Medulla oblongata (tissue), 1 donor: ENCODE results near the gene RHOBTB1.

Source experiments
- DNase-seq: peaks from one replicate; pipeline ENCODE4 v3.0.0-alpha.2; 2015; ENCODE audit errors: extremely low spot score

Gene RHOBTB1

DNA sequence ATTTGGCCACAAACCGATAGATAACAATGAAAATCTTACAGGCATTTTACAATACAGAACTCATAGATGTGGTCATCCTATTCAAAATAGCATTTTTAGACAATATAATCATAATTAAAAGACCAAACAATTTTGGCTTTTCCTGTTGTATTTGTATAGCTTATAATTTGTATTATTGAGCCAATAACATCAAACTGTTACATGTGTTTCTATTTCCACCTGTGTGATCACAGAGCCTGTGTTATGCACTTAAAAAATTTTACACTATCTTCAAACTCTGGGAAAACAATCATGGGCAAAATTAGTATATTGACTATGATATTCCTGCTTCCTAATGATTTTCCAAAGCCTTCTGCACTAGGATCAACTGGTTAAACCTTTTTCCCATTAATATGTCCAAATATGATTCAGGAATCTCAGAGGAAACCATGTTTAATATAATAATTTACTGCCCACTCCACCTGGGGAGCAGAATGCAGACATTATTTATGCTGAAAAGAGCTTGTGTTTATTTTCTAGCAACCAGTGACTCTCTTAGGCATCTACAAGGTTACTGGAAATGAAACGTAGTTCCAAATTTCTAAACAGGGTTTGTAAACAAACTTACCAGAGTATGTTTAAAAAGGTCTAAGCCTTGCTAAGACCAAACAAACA is 1.7 kb downstream of the RHOBTB1 start:
- peak; percentile 31 for DNase-seq

DNA sequence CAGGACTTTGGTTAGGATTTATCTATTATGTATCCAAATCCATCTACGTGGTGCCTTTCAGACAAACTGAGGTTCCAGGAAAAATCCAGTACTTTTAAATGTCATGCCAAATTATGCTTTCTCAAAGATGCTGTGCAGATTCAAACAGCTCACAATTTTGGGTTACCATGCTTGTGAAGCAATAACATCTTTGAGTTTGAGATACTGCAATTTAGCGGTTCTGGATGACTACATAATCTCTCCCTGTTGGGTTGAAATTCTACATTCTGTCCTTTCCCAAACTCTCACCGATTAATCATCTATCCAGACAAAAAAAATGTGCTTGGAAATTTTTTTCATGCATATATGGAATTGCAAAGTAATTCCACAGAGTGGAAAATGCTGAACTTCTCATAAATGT is 3.5 kb downstream of the RHOBTB1 start:
- no peak for DNase-seq

DNA sequence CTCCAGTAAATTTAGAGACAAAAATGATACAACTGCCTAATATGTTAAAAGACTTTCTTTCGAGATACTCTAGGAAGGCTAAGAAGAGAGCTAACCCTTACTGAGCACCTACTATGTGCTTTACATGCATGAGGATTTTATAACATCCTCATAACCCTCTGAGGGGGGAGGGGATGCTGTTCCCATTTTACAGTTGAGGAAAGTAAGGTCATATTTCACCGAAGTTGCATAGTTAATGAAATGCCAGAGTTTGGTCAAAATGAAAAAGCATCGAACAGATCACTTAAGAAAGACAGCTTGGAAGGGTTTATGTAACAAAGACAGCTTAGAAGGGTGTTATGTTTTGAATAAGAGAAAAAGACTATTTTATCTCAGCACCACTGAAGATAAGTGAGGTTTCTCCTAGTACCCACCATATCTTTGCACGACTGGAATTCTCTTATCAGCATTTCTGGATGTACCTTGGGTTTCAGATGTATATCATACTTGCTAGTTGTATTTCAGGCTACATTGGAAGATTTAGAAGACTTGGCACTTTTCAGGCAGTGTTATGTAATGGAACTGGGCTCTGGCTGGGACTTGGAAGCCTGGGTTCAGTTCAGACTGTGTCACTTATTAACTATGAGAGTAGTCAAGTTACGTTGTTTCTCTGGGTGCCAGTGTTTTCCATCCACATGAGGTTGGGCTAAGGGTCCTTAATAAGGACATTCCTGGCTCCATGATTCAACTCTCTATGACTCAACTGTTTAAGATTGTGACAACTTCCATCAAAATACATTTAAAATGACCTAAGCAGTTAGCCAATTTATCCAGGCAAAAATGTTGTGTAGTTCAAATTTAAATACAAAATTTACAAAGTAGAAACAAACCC is 6.0 kb downstream of the RHOBTB1 start:
- peak; percentile 44 for DNase-seq

DNA sequence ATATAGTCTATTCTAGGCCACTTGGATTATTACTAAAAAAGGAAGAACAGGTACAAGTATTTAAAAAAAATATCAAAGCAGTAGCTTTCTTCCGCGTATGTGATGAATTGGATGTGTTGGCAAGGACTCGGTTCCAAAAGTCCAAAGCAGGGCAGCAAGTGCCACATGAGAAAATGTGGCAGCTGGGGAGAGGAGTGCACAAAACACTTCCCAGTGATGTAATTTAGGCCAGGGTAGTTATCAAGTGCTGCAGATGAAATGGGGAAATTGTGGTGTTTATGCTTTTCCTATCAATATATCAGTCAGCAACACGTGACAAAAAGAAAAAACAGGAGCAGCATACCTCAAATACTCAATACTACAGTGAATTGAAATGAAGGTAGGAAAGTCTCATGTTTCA is 7.0 kb downstream of the RHOBTB1 start:
- no peak for DNase-seq

DNA sequence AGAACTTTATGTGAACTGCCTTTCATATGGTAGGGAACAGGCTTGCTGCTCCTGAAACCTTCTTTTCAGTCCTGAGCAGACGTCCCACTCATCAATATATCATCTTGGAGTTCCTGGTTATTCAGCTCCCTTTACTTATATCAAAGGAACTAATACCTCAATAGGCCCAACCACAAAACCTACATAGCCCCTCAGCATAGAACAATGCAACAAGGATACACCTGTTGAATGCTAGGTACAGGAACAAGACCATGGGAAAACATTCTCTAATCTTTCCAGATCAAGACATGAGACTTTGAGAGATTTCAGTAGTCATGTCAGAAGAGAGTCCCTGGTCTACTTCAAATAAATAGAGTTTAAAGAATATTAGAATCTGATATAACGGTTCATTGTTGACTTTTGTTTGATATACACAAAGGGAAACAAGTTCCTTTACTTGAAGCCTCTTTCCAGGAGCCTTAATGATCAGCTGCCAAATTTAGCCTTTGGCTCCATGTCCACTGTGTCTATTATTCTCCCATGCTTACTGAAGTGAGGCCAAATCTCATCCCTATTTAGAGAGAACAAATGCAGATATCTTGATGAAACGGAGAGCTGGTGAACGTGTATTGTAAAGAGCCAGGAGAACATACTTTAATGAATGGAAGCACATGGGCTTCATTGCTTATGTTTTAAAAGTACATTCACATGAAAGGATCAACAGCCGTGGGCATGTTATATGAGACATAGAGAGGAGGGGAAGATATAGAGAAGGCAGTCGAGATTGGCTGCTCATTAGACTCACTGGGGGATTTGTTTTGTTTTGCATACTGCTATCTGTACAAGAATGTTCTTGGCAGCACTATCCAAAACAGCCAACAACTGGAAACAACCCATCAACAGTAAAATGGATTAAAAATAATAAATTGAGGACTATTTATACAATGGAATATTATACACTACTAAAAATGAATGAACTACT is 9.5 kb downstream of the RHOBTB1 start:
- DNase-seq = peak; percentile 41

DNA sequence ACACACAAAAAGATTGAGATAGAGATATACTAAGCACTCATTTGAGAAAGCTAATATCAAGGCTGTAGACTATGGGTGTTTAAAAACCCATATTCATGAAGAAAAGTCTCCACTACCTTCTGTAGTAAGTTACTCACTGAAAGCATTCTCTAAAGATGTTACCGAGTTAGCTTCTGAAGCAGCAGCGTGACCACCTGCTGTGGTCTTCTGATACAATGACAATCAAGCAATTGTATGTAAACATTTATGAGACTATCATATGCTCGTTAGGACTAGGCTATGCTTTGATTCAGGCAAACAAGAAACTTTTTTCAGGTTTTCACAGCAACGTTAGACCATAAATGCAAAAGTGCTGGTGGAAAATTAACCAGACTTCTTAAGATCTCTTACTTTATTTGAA is 11.2 kb downstream of the RHOBTB1 start:
- no peak for DNase-seq

DNA sequence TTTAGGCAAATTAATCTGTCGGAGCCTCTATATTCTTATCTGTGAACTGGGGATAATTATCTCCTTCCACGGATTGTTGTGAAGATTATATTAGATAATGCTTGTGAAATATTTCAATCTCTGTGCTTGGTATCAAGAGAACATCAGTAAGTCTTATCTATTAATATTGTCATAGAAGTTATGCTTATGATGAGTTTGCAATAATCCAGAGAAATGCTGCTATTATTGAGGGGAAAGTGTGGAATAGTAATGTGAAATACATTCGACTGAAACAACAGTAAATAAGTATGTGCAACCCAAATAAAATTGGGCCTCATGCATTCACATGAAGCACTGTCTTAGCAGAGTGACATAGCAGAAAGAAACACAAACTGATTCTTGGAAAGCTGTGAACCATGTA is 13.7 kb downstream of the RHOBTB1 start:
- no peak for DNase-seq

DNA sequence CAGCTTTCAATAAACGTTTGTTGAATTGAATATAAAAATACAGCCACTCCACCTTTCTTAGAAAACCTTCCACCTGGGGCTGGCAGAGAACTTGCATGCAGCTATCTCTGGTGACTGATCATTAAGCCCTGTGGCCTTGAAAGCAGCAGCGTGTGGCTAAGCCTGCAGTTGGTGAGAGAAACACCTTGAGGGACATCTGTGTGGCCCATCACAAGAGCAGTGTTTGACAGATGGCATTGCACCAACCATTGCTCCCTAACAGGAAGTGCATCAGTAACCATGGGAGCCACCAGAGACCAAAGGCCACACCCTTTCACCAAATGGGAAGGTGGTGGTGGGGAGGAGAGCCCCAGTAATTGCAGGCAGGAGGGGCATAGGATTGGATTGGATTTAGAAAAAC is 22.4 kb downstream of the RHOBTB1 start:
- no peak for DNase-seq

DNA sequence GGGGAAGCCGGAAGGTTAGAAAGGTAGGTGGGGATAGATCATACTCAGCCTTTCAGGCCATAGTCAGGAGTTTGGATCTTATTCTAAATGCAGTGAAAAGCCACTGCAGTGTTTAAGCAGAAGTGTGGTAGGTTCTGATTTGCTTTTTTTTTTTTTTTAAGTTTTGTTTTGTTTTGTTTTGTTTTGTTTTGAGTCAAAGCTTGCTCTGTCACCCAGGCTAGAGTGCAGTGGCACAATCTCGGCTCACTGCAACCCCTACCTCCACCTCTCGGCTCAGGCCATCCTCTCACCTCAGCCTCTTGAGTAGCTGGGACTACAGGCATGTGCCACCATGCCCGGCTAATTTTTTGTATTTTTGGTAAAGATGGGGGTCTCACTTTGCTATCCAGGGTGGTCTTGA is 23.5 kb downstream of the RHOBTB1 start:
- DNase-seq = no peak

DNA sequence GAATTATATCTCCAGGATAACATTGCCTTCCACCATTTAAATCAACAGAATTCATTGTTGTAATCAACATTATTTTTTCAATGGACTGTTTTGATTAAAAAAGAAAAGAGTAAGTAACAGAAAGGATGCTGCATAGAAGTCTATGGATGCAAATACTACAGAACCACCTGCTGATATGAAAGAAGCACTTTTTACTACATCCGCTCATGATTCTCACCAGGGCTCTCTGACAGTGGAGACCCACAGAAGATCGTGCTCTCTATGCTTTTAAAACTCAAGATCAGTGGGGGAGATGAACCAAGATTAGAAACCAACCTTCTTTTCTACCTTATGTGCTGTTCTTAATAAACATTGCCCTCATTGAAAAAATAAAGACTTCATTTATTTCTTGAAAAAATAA is 24.4 kb downstream of the RHOBTB1 start:
- no peak for DNase-seq

DNA sequence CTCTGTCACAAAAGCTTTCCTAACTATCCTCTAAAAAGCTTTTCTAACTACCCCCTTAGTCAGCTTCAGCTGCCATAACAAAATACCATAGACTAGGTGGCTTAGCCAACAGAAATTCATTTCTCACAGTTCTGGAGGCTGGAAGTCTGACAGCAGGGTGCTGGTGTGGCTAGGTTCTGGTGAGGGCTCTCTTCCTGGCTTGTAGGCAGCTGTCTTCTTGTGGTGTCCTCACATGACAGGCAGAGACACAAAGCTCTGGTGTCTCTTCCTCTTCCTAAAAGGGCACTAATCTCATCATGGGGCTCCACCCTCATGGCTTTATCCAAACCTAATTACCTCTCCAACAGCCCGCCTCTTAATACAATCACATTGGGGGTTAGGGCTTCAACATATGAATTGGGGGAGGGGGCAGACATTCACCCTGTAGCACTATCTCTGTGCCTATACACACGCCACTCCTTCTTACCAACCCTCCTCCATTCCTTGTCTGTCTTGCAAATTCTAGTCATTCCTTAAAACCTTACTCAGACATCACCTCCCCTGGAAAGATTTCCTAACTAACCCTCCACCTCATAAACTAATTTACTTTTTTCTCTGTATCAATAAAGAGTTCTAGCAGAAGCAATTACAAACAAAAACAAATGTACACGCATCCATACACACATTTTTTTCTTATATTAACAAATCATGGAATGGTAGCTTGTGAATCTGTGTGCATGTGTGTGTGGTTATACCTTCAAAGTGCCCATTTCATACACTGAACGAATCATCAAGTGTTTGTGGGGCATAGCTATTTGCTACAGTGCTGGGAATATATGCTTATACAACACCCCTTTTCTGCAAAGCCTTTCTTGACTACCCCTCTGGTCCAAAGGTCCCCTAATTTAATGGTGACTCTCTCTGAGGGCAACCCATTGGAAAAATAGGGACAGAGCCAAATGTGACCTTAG is 26.4 kb downstream of the RHOBTB1 start:
- no peak for DNase-seq

DNA sequence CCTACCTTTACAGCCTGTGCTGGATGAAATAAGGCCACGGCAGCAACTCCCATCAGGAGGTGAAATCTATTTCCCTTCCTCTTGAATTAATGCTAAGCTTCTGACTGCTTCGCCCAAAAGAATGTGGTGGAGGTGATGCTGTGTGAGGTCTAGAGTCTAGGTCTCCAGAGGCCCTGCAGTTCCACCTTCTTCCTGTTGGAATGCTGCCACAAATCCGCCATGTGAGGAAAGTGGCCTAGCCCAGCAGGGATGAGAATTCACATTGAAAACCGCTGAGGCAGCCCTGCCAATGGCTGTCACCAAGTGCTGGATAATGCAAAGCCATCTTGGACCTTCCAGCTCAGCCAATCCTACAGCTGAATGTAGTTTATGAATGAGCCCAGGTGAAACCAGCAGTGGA is 28.0 kb downstream of the RHOBTB1 start:
- no peak for DNase-seq

DNA sequence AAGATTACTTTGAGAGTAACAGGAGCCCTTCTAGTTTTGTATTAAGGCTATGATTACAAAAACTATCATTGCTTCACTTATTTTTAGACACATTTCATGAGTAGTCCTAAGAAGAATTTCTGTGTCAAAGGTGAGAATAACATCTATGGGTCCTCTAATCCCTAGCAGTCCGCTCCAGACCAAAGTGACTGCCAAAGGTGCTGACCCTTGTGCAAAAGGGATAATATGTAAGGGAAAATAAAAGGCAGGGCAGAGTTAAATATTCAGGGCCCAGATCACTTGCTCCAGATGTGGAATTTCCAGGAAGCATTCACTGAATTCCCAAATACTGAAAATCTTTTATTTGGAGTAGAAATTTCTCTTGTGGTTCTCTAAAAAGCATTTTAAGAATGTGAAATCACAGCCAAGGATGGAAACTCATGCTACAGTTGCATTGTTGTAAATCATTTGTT is 29.3 kb downstream of the RHOBTB1 start:
- no peak for DNase-seq

DNA sequence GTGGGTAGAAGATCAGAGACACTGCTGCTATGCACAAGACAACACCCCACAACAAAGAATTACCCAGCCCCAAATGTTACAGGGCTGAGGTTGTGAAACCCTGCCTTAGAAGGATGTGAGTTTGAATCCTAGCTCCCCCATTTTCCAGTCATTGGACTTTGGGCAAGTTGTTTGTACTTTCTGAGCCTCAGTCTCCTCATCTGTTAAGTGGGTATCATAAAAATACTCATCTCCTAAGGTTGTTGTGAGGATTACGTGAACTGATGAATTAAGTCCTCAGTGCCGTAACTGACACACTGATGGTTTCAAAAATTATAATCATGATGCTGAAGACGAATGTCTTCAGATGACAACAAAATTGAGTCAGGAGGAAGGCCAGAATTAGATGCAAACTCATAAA is 30.3 kb downstream of the RHOBTB1 start:
- DNase-seq = no peak

DNA sequence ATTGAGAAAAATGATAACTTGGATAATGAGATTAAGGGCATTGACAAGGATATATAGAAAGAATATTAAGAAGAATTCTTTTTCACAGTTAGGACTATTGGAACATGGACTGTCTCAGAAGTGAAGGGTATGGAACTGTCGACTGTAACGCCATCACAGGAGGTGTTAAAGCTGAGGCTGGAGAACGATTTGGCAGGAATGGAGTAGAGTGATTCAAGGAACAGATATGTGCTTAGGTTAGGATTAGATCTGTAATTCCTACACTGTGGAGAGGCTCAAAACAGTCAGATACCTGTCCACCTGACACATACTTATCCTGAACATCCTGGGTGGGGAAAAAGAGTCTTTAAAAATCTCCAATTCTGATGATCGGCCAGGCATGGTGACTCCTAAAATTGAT is 30.9 kb downstream of the RHOBTB1 start:
- DNase-seq = no peak

DNA sequence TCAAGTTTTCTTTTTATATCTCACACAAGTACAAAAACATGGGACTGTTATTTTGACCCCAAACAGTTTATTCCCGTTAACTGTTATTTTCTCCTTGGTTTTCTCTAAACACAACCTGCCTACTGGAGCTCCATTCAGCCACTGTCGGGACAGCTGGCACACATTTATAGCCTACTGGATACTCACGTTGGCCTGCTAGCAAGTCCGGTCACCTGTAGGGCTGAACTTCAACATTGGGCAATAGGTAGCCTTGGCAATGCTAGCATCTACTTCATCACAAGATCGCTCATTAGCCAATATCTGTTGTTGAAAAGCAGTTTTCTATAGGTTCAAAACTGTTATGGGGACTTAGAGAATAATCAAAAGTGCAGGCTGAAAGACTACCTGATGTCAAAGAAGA is 32.3 kb downstream of the RHOBTB1 start:
- DNase-seq = no peak

DNA sequence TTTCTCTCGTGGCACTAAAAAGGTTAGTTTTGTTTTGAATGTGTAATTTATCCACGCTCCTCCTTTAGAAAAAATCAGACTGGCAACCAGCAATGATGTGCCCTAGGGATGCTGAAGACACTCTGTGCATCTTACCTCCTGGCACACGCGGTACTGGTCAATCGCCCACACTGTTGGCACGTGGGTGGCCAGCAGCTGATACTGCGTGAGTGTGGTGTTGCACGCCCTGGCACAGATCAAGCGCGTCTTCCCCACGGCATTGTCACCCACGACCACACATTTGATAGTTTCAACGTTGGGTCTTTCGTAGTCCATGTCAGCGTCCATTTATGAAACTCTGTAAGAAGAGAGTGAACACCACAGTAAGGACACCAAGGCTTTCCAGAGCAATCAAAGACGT is 32.8 kb downstream of the RHOBTB1 start:
- DNase-seq = no peak

DNA sequence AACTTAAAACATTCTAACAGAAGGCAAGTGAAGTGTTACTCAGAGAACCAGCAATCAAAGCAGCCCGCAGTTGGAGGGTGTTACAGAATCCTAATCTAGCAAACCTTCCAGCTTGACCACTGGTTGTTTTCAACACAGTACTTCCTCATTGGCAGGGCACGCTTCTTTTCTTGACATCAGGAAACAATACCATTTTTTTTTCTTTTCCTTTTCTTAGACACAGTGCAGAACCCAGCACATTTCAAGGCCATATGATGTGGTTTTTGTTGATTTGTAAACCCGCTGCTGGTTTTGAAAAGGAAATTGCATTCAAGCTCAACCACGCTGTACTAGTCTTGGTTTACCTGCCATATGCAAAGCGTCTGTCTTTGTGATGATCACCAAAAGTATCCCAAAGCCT is 33.4 kb downstream of the RHOBTB1 start:
- DNase-seq = peak; percentile 62

DNA sequence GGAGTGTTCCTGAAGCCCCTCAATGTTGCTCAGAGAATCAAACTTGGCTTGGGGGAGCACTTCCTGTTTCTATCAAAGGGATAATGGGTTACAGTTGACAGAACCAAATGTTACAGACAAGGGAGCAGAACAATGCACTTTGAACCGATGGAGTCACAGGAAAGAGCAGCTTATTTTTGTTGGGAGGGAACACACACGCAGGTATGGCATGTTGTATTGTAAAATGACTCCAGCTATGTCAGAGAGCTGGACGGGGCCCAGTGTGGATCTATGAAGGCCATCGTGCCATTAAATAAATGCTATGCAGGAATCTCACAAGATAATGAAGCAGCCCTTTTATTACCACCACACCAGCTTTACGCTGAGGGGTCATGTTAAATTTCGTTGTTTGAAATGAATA is 35.1 kb downstream of the RHOBTB1 start:
- no peak for DNase-seq

DNA sequence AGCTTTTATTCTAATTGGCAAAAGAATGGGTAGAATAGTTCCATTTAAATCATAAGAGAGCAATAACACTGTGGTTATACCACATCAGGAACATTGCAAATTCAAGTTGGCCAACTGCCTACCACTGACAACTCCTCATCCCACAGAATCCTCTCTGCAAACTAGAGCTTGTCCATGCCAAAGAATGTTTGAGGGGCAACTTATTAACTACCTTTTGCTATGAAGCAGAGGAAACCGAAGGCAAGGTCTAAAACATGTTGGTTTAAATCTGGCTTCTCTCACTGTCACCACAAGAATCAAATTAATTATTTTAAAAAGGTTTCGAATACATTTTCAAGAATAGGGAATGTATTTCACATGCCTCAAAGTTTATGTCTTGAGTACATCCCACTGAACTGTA is 36.0 kb downstream of the RHOBTB1 start:
- DNase-seq = no peak

DNA sequence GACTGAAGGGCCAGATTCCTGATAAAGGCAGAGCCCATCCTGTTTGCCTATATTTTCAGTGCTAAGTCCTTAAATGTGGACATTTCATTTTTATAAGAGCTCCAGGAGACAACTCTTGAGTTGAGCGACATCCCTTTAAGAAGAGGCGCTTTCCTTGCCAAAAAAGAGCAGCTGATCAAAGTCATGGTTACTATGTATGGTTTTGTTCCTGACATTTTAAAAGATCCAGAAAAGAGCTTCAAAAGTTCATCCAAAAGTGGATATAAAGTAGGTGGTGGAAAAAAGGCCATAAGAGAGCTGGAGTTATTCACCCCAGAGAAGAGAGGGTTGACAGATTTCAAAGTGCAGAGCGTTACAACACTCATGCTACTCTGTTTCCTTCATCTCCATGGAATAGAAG is 36.7 kb downstream of the RHOBTB1 start:
- no peak for DNase-seq
